ENCODE measurements around the gene KCNIP3. TPM values are rescaled to one million over a fixed set of nuclear protein-coding genes. Genes with fewer than 3 reads are reported as not detected.

The KCNIP3 gene
- total and polyA plus RNA-seq, 4 donors = 10.6 to 25.4 (median 17.1) TPM

GRCh38 chr2:95310651-95311050 is 13.5 kb downstream of the KCNIP3 start:
- H3K9me3 ChIP-seq (ENCODE audit: control insufficient read depth, insufficient read depth, low read length) = no peaks in the 10 kb centered on the region
- H3K36me3 ChIP-seq (ENCODE audit: control insufficient read depth, insufficient read depth, low read length) = peaks cover 13% of the 10 kb centered on the region
- H3K4me3 ChIP-seq (ENCODE audit: low read depth, low read length) = no peak overlapping the region
- H3K27ac ChIP-seq (ENCODE audit: low read depth, low read length) = no peak overlapping the region
- no peaks in the 10 kb centered on the region for H3K27me3 ChIP-seq (ENCODE audit: control insufficient read depth, insufficient read depth, low read length)
- DNase-seq (ENCODE audit: low read depth in 4 of 6, low spot score in 6 of 6) = no peak
- 85% methylated on average over 4 of the region's 4 CpGs for WGBS (ENCODE audit: insufficient coverage)
- peaks cover 83% of the 10 kb centered on the region for H3K4me1 ChIP-seq (ENCODE audit: control insufficient read depth, insufficient read depth, low read length)

GRCh38 chr2:95311815-95312542 is 14.8 kb downstream of the KCNIP3 start:
- H3K27ac ChIP-seq (ENCODE audit: low read depth, low read length) = peak overlapping the region; percentile 45
- H3K9me3 ChIP-seq (ENCODE audit: control insufficient read depth, insufficient read depth, low read length) = no peaks in the 10 kb centered on the region
- no peaks in the 10 kb centered on the region for H3K27me3 ChIP-seq (ENCODE audit: control insufficient read depth, insufficient read depth, low read length)
- peaks cover 86% of the 10 kb centered on the region for H3K4me1 ChIP-seq (ENCODE audit: control insufficient read depth, insufficient read depth, low read length)
- 78% methylated on average over 21 of the region's 26 CpGs for WGBS (ENCODE audit: insufficient coverage)
- peaks cover 13% of the 10 kb centered on the region for H3K36me3 ChIP-seq (ENCODE audit: control insufficient read depth, insufficient read depth, low read length)
- no peak for DNase-seq (ENCODE audit: low read depth in 4 of 6, low spot score in 6 of 6)
- H3K4me3 ChIP-seq (ENCODE audit: low read depth, low read length) = no peak overlapping the region

- Histone ChIP-seq H3K9me3 (ENCODE audit: control insufficient read depth, insufficient read depth, low read length) (no peaks in the 10 kb centered on the region), H3K27ac (ENCODE audit: low read depth, low read length) (peak overlapping the region; percentile 45), H3K4me1 (ENCODE audit: control insufficient read depth, insufficient read depth, low read length) (peaks cover 87% of the 10 kb centered on the region), H3K27me3 (ENCODE audit: control insufficient read depth, insufficient read depth, low read length) (no peaks in the 10 kb centered on the region), H3K4me3 (ENCODE audit: low read depth, low read length) (no peak overlapping the region), H3K36me3 (ENCODE audit: control insufficient read depth, insufficient read depth, low read length) (peaks cover 17% of the 10 kb centered on the region)
- peak in 2 of 6 donors; percentile 75 to 77 for DNase-seq (ENCODE audit: low read depth in 4 of 6, low spot score in 6 of 6)
- 73% methylated on average over 23 of the region's 24 CpGs for WGBS (ENCODE audit: insufficient coverage)
Observed at GRCh38 chr2:95312543-95313201, 15.5 kb downstream of the KCNIP3 start.

GRCh38 chr2:95313296-95314131 is 16.4 kb downstream of the KCNIP3 start:
- no peak overlapping the region for H3K4me3 ChIP-seq (ENCODE audit: low read depth, low read length)
- peaks cover 2% of the 10 kb centered on the region for H3K27me3 ChIP-seq (ENCODE audit: control insufficient read depth, insufficient read depth, low read length)
- peaks cover 78% of the 10 kb centered on the region for H3K4me1 ChIP-seq (ENCODE audit: control insufficient read depth, insufficient read depth, low read length)
- H3K36me3 ChIP-seq (ENCODE audit: control insufficient read depth, insufficient read depth, low read length) = peaks cover 16% of the 10 kb centered on the region
- peak in 2 of 6 donors; percentile 58 to 85 for DNase-seq (ENCODE audit: low read depth in 4 of 6, low spot score in 6 of 6)
- H3K27ac ChIP-seq (ENCODE audit: low read depth, low read length) = no peak overlapping the region
- 50% methylated on average over 11 of the region's 16 CpGs for WGBS (ENCODE audit: insufficient coverage)
- H3K9me3 ChIP-seq (ENCODE audit: control insufficient read depth, insufficient read depth, low read length) = no peaks in the 10 kb centered on the region

GRCh38 chr2:95314598-95314963 is 17.4 kb downstream of the KCNIP3 start:
- peaks cover 72% of the 10 kb centered on the region for H3K4me1 ChIP-seq (ENCODE audit: control insufficient read depth, insufficient read depth, low read length)
- H3K27ac ChIP-seq (ENCODE audit: low read depth, low read length) = no peak overlapping the region
- DNase-seq (ENCODE audit: low read depth in 4 of 6, low spot score in 6 of 6) = no peak
- H3K36me3 ChIP-seq (ENCODE audit: control insufficient read depth, insufficient read depth, low read length) = peaks cover 14% of the 10 kb centered on the region
- no peak overlapping the region for H3K4me3 ChIP-seq (ENCODE audit: low read depth, low read length)
- peaks cover 2% of the 10 kb centered on the region for H3K27me3 ChIP-seq (ENCODE audit: control insufficient read depth, insufficient read depth, low read length)
- 69% methylated on average over 11 of the region's 11 CpGs for WGBS (ENCODE audit: insufficient coverage)
- no peaks in the 10 kb centered on the region for H3K9me3 ChIP-seq (ENCODE audit: control insufficient read depth, insufficient read depth, low read length)

GRCh38 chr2:95314964-95315611 is 17.9 kb downstream of the KCNIP3 start:
- Histone ChIP-seq H3K27ac (ENCODE audit: low read depth, low read length) (no peak overlapping the region), H3K4me1 (ENCODE audit: control insufficient read depth, insufficient read depth, low read length) (peaks cover 70% of the 10 kb centered on the region), H3K36me3 (ENCODE audit: control insufficient read depth, insufficient read depth, low read length) (peaks cover 14% of the 10 kb centered on the region), H3K4me3 (ENCODE audit: low read depth, low read length) (no peak overlapping the region), H3K27me3 (ENCODE audit: control insufficient read depth, insufficient read depth, low read length) (peaks cover 2% of the 10 kb centered on the region), H3K9me3 (ENCODE audit: control insufficient read depth, insufficient read depth, low read length) (no peaks in the 10 kb centered on the region)
- peak in 1 of 6 donors; percentile 56 for DNase-seq (ENCODE audit: low read depth in 4 of 6, low spot score in 6 of 6)
- 60% methylated on average over 13 of the region's 16 CpGs for WGBS (ENCODE audit: insufficient coverage)

- Histone ChIP-seq H3K4me1 (ENCODE audit: control insufficient read depth, insufficient read depth, low read length) (peaks cover 62% of the 10 kb centered on the region), H3K4me3 (ENCODE audit: low read depth, low read length) (no peak overlapping the region), H3K27ac (ENCODE audit: low read depth, low read length) (no peak overlapping the region), H3K9me3 (ENCODE audit: control insufficient read depth, insufficient read depth, low read length) (no peaks in the 10 kb centered on the region), H3K27me3 (ENCODE audit: control insufficient read depth, insufficient read depth, low read length) (peaks cover 2% of the 10 kb centered on the region), H3K36me3 (ENCODE audit: control insufficient read depth, insufficient read depth, low read length) (peaks cover 16% of the 10 kb centered on the region)
- WGBS (ENCODE audit: insufficient coverage) = 90% methylated on average over 16 of the region's 19 CpGs
- DNase-seq (ENCODE audit: low read depth in 4 of 6, low spot score in 6 of 6) = no peak
Observed at GRCh38 chr2:95315801-95316411, 18.8 kb downstream of the KCNIP3 start.

GRCh38 chr2:95316466-95317122 is 19.4 kb downstream of the KCNIP3 start:
- WGBS (ENCODE audit: insufficient coverage) = 65% methylated on average over 5 of the region's 8 CpGs
- H3K27ac ChIP-seq (ENCODE audit: low read depth, low read length) = no peak overlapping the region
- H3K27me3 ChIP-seq (ENCODE audit: control insufficient read depth, insufficient read depth, low read length) = peaks cover 2% of the 10 kb centered on the region
- H3K36me3 ChIP-seq (ENCODE audit: control insufficient read depth, insufficient read depth, low read length) = peaks cover 16% of the 10 kb centered on the region
- peaks cover 55% of the 10 kb centered on the region for H3K4me1 ChIP-seq (ENCODE audit: control insufficient read depth, insufficient read depth, low read length)
- H3K9me3 ChIP-seq (ENCODE audit: control insufficient read depth, insufficient read depth, low read length) = no peaks in the 10 kb centered on the region
- H3K4me3 ChIP-seq (ENCODE audit: low read depth, low read length) = no peak overlapping the region
- no peak for DNase-seq (ENCODE audit: low read depth in 4 of 6, low spot score in 6 of 6)
